HG02852 (cell line): ENCODE data around the gene RTTN.
"Not testable (repeated sequence)": the region's sequence is repeated elsewhere in the genome, so short reads cannot be mapped to it uniquely, and the experiment has no call there.

ENCODE experiments used
- ATAC-seq: cut with Tn5 transposase; IDR thresholded peaks from one replicate; pipeline ENCODE4 v1.9.1; 2021; ENCODE audit warnings: mild to moderate bottlenecking, moderate library complexity; ENCODE audit not compliant: unreplicated experiment

The RTTN gene

GRCh38 chr18:70154591-70155194 is 50.8 kb downstream of the RTTN start:
- no peak for ATAC-seq

DNA sequence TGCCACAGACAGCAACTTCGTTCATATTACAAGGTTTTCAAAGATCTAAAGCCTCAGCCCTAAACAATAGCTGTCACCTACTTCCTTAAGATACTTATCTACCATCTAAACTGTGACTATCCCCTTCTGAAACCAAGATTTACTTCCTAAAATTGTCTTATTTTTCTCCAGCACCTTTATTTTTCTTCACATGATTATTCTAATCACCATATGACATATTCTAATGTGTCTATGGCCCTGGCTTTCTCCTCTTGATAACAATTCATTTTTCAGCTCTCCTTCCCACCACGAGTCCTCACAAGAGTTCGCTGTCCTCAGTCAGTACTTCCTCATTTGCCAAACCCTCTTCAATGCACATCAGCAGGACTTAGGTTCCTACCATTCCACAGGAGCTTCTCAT is 53.9 kb downstream of the RTTN start:
- no peak for ATAC-seq

DNA sequence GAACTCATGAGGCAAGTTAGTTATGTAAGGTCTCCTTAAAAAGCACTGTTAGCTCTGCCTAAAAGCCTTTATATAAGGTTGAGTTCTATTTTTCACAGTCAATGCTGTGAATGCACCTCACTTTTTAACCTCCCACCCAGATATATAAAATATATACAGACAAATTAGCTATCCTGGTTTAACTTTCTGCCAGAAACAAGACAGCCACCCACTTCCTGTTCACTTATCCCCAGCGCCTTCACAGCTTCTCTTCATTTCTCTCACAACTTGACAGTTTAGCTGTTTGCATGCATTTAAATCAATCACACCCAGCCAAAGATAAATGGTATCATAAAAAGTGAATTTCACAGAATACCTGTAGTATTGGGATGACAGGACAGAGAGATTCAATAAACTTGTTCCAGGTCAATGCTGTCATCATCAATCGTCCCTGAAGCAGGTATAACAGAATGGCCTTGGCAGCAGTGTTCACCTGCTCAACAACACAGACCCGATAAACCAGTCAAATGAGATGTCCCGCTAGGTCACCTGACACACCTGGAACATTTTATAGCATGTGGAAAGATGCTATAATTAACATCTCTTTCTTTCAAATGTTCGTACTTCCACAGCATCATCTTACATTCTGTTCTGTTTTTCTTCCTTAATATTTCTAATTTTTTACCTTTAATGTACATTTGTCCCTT is 55.7 kb downstream of the RTTN start:
- no peak for ATAC-seq

GRCh38 chr18:70149156-70149555 is 56.3 kb downstream of the RTTN start:
- ATAC-seq, result no peak

DNA sequence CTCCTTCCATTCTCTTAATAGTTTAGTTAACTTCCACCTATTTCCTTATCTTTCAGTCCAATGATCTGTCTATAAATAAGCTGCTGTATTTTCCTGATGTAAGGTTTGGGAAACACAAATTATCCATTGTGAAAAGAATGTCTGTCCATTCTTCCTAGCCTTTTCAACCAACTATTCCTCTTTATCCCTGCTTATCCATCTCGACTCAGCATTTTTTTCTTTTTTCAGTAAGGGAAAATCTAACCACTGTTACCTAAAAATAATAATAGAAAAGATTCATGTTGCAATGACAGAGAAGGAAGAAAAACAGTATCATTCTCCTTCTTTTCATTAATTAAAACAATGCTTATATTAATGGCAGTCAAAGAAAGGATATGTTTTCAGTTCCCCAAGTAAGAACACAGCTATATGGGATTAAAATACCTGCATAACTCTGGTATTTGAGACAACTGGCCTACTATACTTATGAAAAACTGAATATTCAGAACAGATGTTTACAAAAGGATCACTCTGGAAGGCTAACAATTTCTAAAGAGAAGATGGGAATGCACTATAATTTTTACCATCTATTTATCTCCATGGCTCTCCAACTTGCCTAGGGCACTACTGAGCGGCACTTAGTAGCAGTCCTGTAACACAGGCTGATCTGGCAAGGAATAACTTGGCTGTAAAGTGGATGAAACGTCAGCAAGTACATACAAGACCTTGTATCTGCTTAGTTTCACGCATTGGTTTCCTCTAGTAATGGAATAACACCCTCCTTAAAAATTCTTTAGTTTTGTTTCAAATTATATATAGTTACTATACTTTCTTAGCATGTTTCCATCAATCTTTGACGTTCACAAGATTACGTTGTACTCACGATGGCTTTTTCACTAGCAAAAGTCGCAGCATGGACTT is 57.2 kb downstream of the RTTN start:
- ATAC-seq, result no peak

GRCh38 chr18:70146174-70146573 is 59.3 kb downstream of the RTTN start:
- ATAC-seq, result no peak

GRCh38 chr18:70142001-70142400 is 63.5 kb downstream of the RTTN start:
- no peak for ATAC-seq

GRCh38 chr18:70139138-70139537 is 66.3 kb downstream of the RTTN start:
- ATAC-seq, result no peak

DNA sequence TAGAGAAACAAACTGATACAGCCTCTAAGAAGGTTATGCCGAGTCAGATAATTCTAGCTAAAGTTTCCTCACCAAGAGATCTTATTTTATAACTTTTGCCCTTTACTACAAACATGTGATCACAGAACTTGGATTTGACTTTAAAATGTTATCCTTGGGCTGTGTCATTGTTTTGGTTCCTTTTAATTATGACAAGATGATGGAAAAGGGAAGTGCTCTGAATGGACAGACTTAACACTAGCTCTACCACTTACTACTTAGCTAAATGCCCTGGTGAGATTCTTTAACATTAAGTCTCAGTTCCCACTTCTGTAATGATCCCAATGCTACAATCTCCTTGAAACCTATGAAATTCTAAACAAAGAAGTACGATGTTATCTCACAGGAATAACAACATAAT is 69.9 kb downstream of the RTTN start:
- ATAC-seq, result peak; percentile 36

- ATAC-seq, result no peak
Observed at GRCh38 chr18:70132999-70133398, 72.5 kb downstream of the RTTN start.

DNA sequence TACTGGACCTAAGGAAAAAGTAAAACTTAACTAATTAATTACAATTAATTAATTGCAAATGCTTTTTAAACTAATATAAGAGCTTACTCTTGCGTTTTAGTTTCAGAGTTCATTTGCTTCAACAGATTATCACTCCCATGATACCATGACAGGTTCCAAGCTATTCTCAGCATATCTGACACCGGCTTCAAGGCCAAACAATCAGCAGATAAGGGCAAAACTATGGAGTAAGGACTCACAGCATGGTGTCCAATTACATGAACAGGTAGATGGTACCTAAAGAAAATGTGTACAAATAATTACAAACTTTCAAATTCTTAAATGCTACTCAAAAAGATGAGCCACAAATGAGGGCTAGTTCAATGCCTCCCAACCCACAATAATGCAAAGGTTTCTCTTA is 77.2 kb downstream of the RTTN start:
- no peak for ATAC-seq

DNA sequence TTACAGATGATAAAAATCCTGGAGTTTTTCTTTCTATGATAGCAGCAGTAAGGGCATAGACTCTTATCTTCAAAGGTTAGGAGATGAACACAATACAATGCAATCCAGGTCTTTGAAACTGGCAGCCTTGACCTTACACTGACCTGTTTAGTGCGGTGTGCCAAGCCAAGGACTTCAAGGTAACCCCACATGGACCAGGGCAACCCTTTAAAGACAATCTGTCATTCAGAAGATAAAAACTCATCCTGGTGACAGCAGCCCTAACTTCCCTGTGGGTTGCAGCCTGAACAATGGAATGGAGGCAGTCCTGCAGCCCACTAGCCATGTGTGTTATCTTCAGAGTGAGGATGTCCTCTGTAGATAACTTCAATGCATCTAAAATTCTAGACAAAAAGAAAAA is 78.1 kb downstream of the RTTN start:
- ATAC-seq, result no peak

DNA sequence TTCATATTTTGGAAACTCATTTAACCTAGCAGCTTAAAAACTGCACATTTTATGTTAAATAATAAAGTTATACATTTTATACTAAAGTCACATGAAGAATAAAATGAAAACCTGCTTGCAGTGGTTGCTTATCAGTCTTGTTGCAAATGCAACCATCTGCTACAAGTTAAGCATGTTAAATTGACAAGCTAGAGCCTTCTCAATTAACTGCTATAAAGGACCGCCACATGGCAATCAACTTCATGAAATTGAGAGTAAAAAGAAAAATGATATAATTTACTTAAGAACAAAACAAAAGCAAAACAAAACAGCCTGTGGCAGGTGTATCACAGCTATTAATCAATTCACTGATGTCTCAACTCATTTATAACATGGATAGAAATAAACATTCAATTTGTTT is 78.7 kb downstream of the RTTN start:
- ATAC-seq, result no peak

DNA sequence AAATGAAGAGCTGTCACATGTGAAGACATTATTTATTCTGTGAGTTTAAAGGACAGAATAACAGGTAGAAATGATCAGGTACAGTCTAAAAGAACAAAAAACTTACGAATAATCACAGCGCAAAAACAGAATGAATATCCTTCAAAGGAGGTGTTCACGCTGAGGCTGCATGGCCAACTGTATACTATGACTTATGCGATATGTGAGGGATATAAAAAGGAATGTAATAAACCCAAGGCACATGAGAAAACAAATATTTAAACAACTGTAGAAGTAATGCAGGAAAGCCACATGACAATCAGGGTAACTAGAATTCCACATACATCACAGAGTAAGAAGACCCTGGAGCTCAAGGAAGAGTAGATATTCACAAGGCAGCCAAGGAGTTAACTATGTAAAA is 81.3 kb downstream of the RTTN start:
- ATAC-seq, result no peak

DNA sequence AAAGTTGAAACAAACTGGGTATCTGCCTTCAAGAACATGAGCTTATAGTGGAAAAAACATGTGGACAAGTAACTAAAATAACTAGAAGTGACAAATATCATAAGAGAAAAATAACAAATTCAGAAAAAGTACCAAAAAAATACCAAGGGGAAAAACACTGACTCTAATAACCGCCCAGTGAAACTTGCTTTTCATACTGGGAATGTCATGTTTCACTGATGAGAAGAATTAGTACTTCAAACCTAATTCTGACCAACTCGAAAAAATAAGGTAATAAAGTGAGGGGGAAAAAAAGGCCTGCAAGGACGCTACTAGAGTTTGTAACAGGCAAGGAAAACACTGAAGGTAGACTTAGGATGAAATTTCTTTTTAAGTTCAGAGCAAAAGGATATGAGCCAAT is 83.6 kb downstream of the RTTN start:
- ATAC-seq, result peak; percentile 58

DNA sequence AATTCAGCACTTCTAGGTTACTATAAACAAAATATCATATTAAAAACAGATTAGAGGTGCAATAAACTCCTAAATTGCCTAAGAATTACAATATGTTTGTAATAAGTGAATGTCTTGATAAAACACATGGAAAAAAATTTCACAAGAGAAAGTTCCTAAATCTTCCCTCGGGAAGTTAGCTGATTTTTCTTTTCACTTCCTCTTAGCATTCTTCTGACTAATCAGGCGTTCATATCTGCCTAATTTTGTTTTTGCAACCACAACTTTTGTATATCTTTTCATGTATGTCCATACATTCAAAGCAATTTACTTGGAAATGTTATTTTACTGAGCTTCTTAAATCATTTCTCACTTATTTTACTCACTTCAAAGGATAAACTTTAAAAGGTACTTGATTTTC is 88.5 kb downstream of the RTTN start:
- no peak for ATAC-seq

DNA sequence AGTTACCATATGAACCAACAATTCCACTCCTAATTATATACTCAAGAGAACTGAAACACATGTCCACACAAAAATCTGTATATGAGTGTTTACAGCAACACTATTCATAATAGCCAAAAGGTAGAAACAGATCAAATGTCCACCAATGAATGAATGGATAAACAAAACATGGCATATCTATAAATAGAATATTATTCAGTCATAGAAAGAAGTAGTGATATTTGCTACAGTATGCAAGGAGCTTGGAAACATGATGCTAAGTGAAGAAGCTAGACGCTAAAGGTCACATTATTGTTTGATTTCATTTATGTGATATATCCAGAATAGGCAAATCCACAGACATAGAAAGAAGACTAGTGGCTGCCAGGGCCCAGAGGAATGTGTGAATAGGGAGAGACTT is 92.0 kb downstream of the RTTN start:
- ATAC-seq, result no peak

DNA sequence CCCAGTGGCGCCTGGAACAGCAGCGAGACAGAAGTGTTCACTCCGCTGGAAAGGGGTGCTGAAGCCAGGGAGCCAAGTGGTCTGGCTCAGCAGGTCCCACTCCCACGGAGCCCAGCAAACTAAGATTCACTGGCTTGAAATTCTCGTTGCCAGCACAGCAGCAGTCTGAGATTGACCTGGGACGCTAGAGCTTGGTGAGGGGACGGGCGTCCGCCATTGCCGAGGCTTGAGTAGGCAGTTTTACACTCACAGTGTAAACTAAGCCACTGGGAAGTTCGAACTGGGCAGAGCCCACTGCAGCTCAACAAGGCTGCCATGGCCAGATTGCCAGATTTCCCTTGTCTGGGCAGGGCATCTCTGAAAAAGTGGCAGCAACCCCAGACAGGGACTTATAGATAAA is 94.8 kb downstream of the RTTN start:
- no peak for ATAC-seq

- ATAC-seq, result no peak
Observed at GRCh38 chr18:70107091-70107490, 98.4 kb downstream of the RTTN start.

- not testable (repeated sequence) for ATAC-seq
Observed at GRCh38 chr18:70102854-70103253, 102.6 kb downstream of the RTTN start.

DNA sequence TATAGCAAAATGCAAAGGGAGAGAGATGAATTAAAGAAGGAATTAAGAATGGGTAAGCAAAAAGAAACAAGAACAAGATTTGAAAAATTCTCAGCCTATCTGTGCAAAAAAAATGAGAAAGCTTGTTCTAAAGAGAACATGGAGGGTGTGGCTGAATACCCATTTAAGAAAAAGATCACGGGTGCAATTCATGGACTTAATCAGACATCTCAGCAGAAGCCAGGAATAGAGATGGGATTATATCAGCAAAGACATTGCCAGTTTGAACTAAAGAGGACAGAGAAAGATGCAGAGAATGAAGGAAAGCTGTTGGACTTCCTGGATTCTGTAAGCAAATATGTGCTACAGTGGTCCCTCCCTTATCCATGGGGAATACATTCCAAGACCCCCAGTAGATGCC is 115.6 kb downstream of the RTTN start:
- no peak for ATAC-seq

- no peak for ATAC-seq
Observed at GRCh38 chr18:70086085-70086484, 119.4 kb downstream of the RTTN start.
